IMR-90 (cell line): ENCODE results near the gene RASL11A. TPM values are rescaled to one million over a fixed set of nuclear protein-coding genes. Genes with fewer than 3 reads are reported as not detected.

Experiments
- ATAC-seq: fragments of 200-7000 bp; cut with Tn5 transposase; 2 replicates; pipeline ENCODE4 v1.9.1; 2020; ENCODE audit warnings: low read depth, mild to moderate bottlenecking, moderate library complexity
- BruUV-seq: library from RNA; stranded (reverse); fragments of 400-500 nt; replicated peaks from 2 replicates; lab custom pipeline; 2021; lab: Mats Ljungman, UMichigan
- CTCF ChIA-PET: fragments of 300-600 bp; formaldehyde crosslinking; extraction: SDS; loops from one replicate; lab custom pipeline; 2021; ENCODE audit warnings: antibody characterized with exemption; lab: Yijun Ruan, JAX
- POLR2A ChIA-PET: fragments of 300-600 bp; sonication (Branson Sonifier 250); formaldehyde crosslinking; loops from one replicate; lab custom pipeline; 2022; ENCODE audit warnings: antibody characterized with exemption; ENCODE audit not compliant: unreplicated experiment; lab: Charles Lee
- DNase-seq: peaks from one replicate; pipeline ENCODE4 v3.0.0; 2013
- H2AFZ ChIP-seq: replicated peaks from 2 replicates; pipeline ENCODE3; 2013; ENCODE audit warnings: low read length, mild to moderate bottlenecking; ENCODE audit not compliant: poor library complexity
- H2AK5ac ChIP-seq: 2 replicates; pipeline ENCODE4 v1.6.1; 2013; ENCODE audit warnings: low read depth, low read length, inconsistent platforms
- H2AK9ac ChIP-seq: replicated peaks from 2 replicates; pipeline ENCODE3; 2013; ENCODE audit warnings: mild to moderate bottlenecking, low read depth, low read length, moderate library complexity; ENCODE audit not compliant: poor library complexity
- H2BK120ac ChIP-seq: 2 replicates; pipeline ENCODE4 v1.6.1; 2013; ENCODE audit warnings: low read depth, low read length, inconsistent platforms
- H2BK15ac ChIP-seq: 3 replicates; pipeline ENCODE4 v1.6.1; 2013; ENCODE audit warnings: low read depth, low read length, inconsistent platforms
- H2BK20ac ChIP-seq: 2 replicates; pipeline ENCODE4 v1.6.1; 2013; ENCODE audit warnings: low read depth, mild to moderate bottlenecking, inconsistent platforms, low read length, moderate library complexity
- H2BK5ac ChIP-seq: 2 replicates; pipeline ENCODE4 v1.6.1; 2013; ENCODE audit warnings: mild to moderate bottlenecking, low read depth, low read length, inconsistent platforms; ENCODE audit not compliant: poor library complexity, severe bottlenecking
- H3K14ac ChIP-seq: replicated peaks from 2 replicates; pipeline ENCODE4 v1.6.1; 2013; ENCODE audit warnings: low read depth, low read length, inconsistent platforms
- H3K18ac ChIP-seq: 2 replicates; pipeline ENCODE4 v1.6.1; 2013; ENCODE audit warnings: low read depth, low read length, control low read depth
- H3K23ac ChIP-seq: 2 replicates; pipeline ENCODE4 v1.6.1; 2013; ENCODE audit warnings: low read depth, low read length, inconsistent platforms
- H3K27ac ChIP-seq: 2 replicates; pipeline ENCODE4 v1.5.1; 2013; ENCODE audit warnings: mild to moderate bottlenecking, control low read depth, low read length; ENCODE audit not compliant: insufficient read depth
- H3K27me3 ChIP-seq: 2 replicates; pipeline ENCODE4 v1.6.1; 2013; ENCODE audit warnings: low read length; ENCODE audit not compliant: control insufficient read depth, insufficient read depth
- H3K36me3 ChIP-seq: 2 replicates; pipeline ENCODE4 v1.6.1; 2013; ENCODE audit warnings: low read length, mixed read lengths; ENCODE audit not compliant: control insufficient read depth, insufficient read depth
- H3K4ac ChIP-seq: 2 replicates; pipeline ENCODE4 v1.6.1; 2013; ENCODE audit warnings: low read depth, low read length, inconsistent platforms
- H3K4me1 ChIP-seq: 2 replicates; pipeline ENCODE4 v1.6.1; 2013; ENCODE audit warnings: low read length, mixed read lengths; ENCODE audit not compliant: control insufficient read depth, insufficient read depth
- H3K4me2 ChIP-seq: 2 replicates; pipeline ENCODE4 v1.6.1; 2013; ENCODE audit warnings: low read depth, mild to moderate bottlenecking, control low read depth, low read length, moderate library complexity
- H3K4me3 ChIP-seq: 2 replicates; pipeline ENCODE4 v1.5.1; 2013; ENCODE audit warnings: low read depth, mild to moderate bottlenecking, control low read depth, low read length, moderate library complexity; ENCODE audit not compliant: insufficient read depth
- H3K56ac ChIP-seq: 2 replicates; pipeline ENCODE4 v1.6.1; 2013; ENCODE audit warnings: low read length, inconsistent platforms; ENCODE audit not compliant: insufficient read depth; ENCODE audit errors: extremely low read depth
- H3K79me1 ChIP-seq, 2 experiments: 2 replicates each; pipeline ENCODE4 v1.6.1; 2013; ENCODE audit warnings: low read length in 2 of 2, inconsistent platforms in 1 of 2, low read depth in 1 of 2
- H3K9ac ChIP-seq: 2 replicates; pipeline ENCODE4 v1.6.1; 2013; ENCODE audit warnings: low read depth, low read length, control low read depth
- H3K9me1 ChIP-seq: 2 replicates; pipeline ENCODE4 v1.6.1; 2013; ENCODE audit warnings: low read length, inconsistent platforms; ENCODE audit not compliant: insufficient read depth
- H3K9me3 ChIP-seq: 2 replicates; pipeline ENCODE4 v1.6.1; 2013; ENCODE audit warnings: low read length; ENCODE audit not compliant: control insufficient read depth, insufficient read depth
- H4K20me1 ChIP-seq: 2 replicates; pipeline ENCODE4 v1.6.1; 2013; ENCODE audit warnings: low read length, inconsistent platforms; ENCODE audit not compliant: insufficient read depth
- H4K5ac ChIP-seq: 2 replicates; pipeline ENCODE4 v1.6.1; 2013; ENCODE audit warnings: mild to moderate bottlenecking, low read depth, low read length, control low read depth
- H4K8ac ChIP-seq, 2 experiments: 2 replicates each; pipeline ENCODE4 v1.6.1; 2013; ENCODE audit warnings: low read depth in 2 of 2, low read length in 2 of 2, control low read depth in 1 of 2, inconsistent platforms in 1 of 2
- H4K91ac ChIP-seq: 2 replicates; pipeline ENCODE4 v1.6.1; 2013; ENCODE audit warnings: low read depth, low read length, inconsistent platforms; ENCODE audit not compliant: insufficient read depth
- BHLHE40 ChIP-seq: fragments of 150-350 bp; IDR thresholded peaks from 2 replicates; pipeline ENCODE4 v1.6.1; 2016; ENCODE audit warnings: mild to moderate bottlenecking, low read depth, low read length
- CEBPB ChIP-seq: IDR thresholded peaks from 2 replicates; pipeline ENCODE4 v1.6.1; 2012; ENCODE audit warnings: low read depth, low read length, improper control_type of control experiment
- CHD1 ChIP-seq: IDR thresholded peaks from 2 replicates; pipeline ENCODE4 v1.6.1; 2012; ENCODE audit warnings: low read depth, low read length, improper control_type of control experiment
- FOS ChIP-seq: fragments of 150-350 bp; IDR thresholded peaks from 2 replicates; pipeline ENCODE4 v1.6.1; 2016; ENCODE audit warnings: low read depth, low read length
- MAZ ChIP-seq: IDR thresholded peaks from 2 replicates; pipeline ENCODE4 v1.6.1; 2012; ENCODE audit warnings: low read depth, mild to moderate bottlenecking, low read length, improper control_type of control experiment, moderate library complexity, borderline replicate concordance
- MXI1 ChIP-seq: IDR thresholded peaks from 2 replicates; pipeline ENCODE4 v1.6.1; 2012; ENCODE audit warnings: low read depth, mild to moderate bottlenecking, low read length, moderate library complexity, borderline replicate concordance
- NFE2L2 ChIP-seq: fragments of 150-350 bp; IDR thresholded peaks from 2 replicates; pipeline ENCODE4 v1.6.1; 2016; ENCODE audit warnings: low read depth, mild to moderate bottlenecking, low read length
- POLR2A ChIP-seq: IDR thresholded peaks from 2 replicates; pipeline ENCODE4 v1.6.1; 2012; ENCODE audit warnings: mild to moderate bottlenecking, low read depth, low read length
- RAD21 ChIP-seq: IDR thresholded peaks from 2 replicates; pipeline ENCODE4 v1.6.1; 2012; ENCODE audit warnings: low read length, improper control_type of control experiment
- RCOR1 ChIP-seq: IDR thresholded peaks from 2 replicates; pipeline ENCODE4 v1.6.1; 2012; ENCODE audit warnings: mild to moderate bottlenecking, low read length, improper control_type of control experiment; ENCODE audit not compliant: insufficient replicate concordance
- SMC3 ChIP-seq: fragments of 150-350 bp; IDR thresholded peaks from 2 replicates; pipeline ENCODE4 v1.6.1; 2016; ENCODE audit warnings: low read depth, mild to moderate bottlenecking, antibody characterized with exemption, low read length, moderate library complexity
- WGBS, 2 experiments: methylation state at CpG; one replicate each; pipeline versions ENCODE4 v1.1.5 to v1.1.7; 2013; ENCODE audit warnings: missing lambda C conversion rate in 2 of 2; ENCODE audit not compliant: insufficient read length in 1 of 2; ENCODE audit errors: extremely low coverage in 2 of 2; 5-methylcytosine and 5-hydroxymethylcytosine counted together
- dilution Hi-C: fragments of 300-500 bp; cut with HindIII; formaldehyde crosslinking; loops from one replicate; pipeline ENCODE4 v1.14.3; 2018; ENCODE audit warnings: low sequenced_read_pairs; ENCODE audit not compliant: unreplicated experiment
- in situ Hi-C: fragments of 300-500 bp; cut with MboI; formaldehyde crosslinking; loops from 3 replicates; pipeline ENCODE4 v1.14.3; 2019; ENCODE audit warnings: low sequenced_read_pairs, inconsistent platforms, mixed read lengths
- intact Hi-C: fragments of 100-400 bp; cut with micrococcal nuclease; formaldehyde crosslinking; loops from 2 replicates; pipeline ENCODE4 v1.10.0; 2022
- polyA plus RNA-seq, 3 experiments: library from polyadenylated mRNA; depleted of rRNA; stranded (reverse); fragments of >200 nt; gene quantifications; 2 replicates each; pipeline ENCODE4 v1.2.3, GENCODE V29; 2012; ENCODE audit warnings: low replicate concordance in 1 of 3
- total RNA-seq: library from RNA; depleted of rRNA; stranded (reverse); fragments of >200 nt; gene quantifications from 2 replicates; pipeline ENCODE4 v1.2.3, GENCODE V29; 2012
- TF ChIP-seq, protein P1 (sequence below): fragments of 150-350 bp; IDR thresholded peaks from 2 replicates; pipeline ENCODE4 v1.6.1; 2016; ENCODE audit warnings: low read depth, mild to moderate bottlenecking, low read length, moderate library complexity, borderline replicate concordance
- TF ChIP-seq, protein P2 (sequence below): conservative IDR thresholded peaks from 2 replicates; pipeline ENCODE4 v1.5.1; 2012; ENCODE audit warnings: mild to moderate bottlenecking, low read depth, low read length, improper control_type of control experiment
- TF ChIP-seq, protein P3 (sequence below): fragments of 150-350 bp; IDR thresholded peaks from 2 replicates; pipeline ENCODE4 v1.6.1; 2017; ENCODE audit warnings: mild to moderate bottlenecking, antibody characterized with exemption, low read length, low read depth

RASL11A gene
- total and polyA plus RNA-seq, 2 of the 4 experiments (the other 2 are of a cell fraction), result 10.4 to 18.5 TPM

DNA sequence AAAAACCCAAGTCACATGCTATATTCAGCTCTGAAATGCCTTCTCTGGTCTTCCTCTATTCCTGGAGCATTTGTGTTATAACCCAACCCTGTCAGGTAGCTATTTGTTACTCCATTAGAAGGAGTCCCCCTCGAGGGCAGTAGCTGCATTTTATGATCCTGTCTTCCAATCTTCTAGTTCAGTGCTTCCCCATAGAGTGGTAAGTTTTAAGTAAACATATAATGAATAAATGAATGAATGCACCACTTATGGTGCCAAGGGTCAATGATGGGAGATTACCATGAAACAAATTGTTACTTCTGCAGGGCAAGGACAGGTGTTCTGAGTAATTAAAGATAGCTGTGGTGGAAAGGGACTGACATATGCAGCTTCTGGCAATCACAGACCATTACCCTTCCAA lies 4.0 kb downstream of the RASL11A start:
- no peak for ATAC-seq
- no peak overlapping the region for H4K8ac ChIP-seq
- no peak overlapping the region for H2BK20ac ChIP-seq
- peaks cover 12 to 16% of the 10 kb centered on the region in 2 experiments; a peak in 3 of 4 replicates for H3K79me1 ChIP-seq
- H3K4me2 ChIP-seq, result no peak overlapping the region
- no peak overlapping the region for H3K23ac ChIP-seq
- H3K9ac ChIP-seq, result no peak overlapping the region
- no peak for TF ChIP-seq CEBPB
- no peak for TF ChIP-seq NFE2L2
- TF ChIP-seq MXI1, result no peak
- TF ChIP-seq CHD1, result no peak
- TF ChIP-seq, protein P1, sequence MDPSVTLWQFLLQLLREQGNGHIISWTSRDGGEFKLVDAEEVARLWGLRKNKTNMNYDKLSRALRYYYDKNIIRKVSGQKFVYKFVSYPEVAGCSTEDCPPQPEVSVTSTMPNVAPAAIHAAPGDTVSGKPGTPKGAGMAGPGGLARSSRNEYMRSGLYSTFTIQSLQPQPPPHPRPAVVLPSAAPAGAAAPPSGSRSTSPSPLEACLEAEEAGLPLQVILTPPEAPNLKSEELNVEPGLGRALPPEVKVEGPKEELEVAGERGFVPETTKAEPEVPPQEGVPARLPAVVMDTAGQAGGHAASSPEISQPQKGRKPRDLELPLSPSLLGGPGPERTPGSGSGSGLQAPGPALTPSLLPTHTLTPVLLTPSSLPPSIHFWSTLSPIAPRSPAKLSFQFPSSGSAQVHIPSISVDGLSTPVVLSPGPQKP, result no peak
- TF ChIP-seq, protein P2, sequence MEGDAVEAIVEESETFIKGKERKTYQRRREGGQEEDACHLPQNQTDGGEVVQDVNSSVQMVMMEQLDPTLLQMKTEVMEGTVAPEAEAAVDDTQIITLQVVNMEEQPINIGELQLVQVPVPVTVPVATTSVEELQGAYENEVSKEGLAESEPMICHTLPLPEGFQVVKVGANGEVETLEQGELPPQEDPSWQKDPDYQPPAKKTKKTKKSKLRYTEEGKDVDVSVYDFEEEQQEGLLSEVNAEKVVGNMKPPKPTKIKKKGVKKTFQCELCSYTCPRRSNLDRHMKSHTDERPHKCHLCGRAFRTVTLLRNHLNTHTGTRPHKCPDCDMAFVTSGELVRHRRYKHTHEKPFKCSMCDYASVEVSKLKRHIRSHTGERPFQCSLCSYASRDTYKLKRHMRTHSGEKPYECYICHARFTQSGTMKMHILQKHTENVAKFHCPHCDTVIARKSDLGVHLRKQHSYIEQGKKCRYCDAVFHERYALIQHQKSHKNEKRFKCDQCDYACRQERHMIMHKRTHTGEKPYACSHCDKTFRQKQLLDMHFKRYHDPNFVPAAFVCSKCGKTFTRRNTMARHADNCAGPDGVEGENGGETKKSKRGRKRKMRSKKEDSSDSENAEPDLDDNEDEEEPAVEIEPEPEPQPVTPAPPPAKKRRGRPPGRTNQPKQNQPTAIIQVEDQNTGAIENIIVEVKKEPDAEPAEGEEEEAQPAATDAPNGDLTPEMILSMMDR, result no peak
- no peak for TF ChIP-seq SMC3
- no peak for TF ChIP-seq MAZ
- no peak for TF ChIP-seq FOS
- no peak for TF ChIP-seq RCOR1
- no peak for TF ChIP-seq BHLHE40
- TF ChIP-seq, protein P3, sequence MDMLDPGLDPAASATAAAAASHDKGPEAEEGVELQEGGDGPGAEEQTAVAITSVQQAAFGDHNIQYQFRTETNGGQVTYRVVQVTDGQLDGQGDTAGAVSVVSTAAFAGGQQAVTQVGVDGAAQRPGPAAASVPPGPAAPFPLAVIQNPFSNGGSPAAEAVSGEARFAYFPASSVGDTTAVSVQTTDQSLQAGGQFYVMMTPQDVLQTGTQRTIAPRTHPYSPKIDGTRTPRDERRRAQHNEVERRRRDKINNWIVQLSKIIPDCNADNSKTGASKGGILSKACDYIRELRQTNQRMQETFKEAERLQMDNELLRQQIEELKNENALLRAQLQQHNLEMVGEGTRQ, result no peak
- TF ChIP-seq RAD21, result no peak
- no peak for TF ChIP-seq POLR2A
- POLR2A ChIA-PET, result no interaction called here
- no peak overlapping the region for H4K5ac ChIP-seq
- H3K18ac ChIP-seq, result no peak overlapping the region
- H2AFZ ChIP-seq, result no peak overlapping the region
- no TSS peak for BruUV-seq
- dilution Hi-C loops (no loop called here), intact Hi-C loops (loop anchor here (5.0 kb wide), 1 partner anchor 38 kb away; no protein-coding TSS in a partner anchor), in situ Hi-C loops (loop anchor here (5.0 to 10.0 kb wide), 3 partner anchors 73 to 290 kb away; partner anchors contain the start of gene USP12)
- H3K4me1 ChIP-seq, result peaks cover 17% of the 10 kb centered on the region
- H2BK15ac ChIP-seq, result no peak overlapping the region
- H3K27ac ChIP-seq, result no peak overlapping the region
- no peak overlapping the region for H2AK5ac ChIP-seq
- peaks cover 11% of the 10 kb centered on the region for H4K20me1 ChIP-seq
- H3K4ac ChIP-seq, result no peak overlapping the region
- CTCF ChIA-PET, result interaction anchor here (0.9 to 1.4 kb wide), 2 partner anchors 11 to 87 kb away, joined by 3 to 4 read pairs; no protein-coding TSS in a partner anchor
- H2AK9ac ChIP-seq, result no peak overlapping the region
- peaks cover 5% of the 10 kb centered on the region for H3K9me1 ChIP-seq
- no peak overlapping the region for H4K91ac ChIP-seq
- no peak for DNase-seq
- no peak overlapping the region for H2BK5ac ChIP-seq
- WGBS, 2 experiments, result no CpG with 5 or more reads among the region's 1 CpG
- H3K9me3 ChIP-seq, result no peaks in the 10 kb centered on the region
- H3K56ac ChIP-seq, result no peak overlapping the region
- no peaks in the 10 kb centered on the region for H3K27me3 ChIP-seq
- no peak overlapping the region for H3K4me3 ChIP-seq
- H2BK120ac ChIP-seq, result no peak overlapping the region
- no peak overlapping the region for H3K14ac ChIP-seq
- H3K36me3 ChIP-seq, result peaks cover 15% of the 10 kb centered on the region
